MV-4-11 (cell line): Measurements from ENCODE around the gene RPS15A.

Source experiments
- DNase-seq: peaks from one replicate; lab custom pipeline; 2025; lab: John Stamatoyannopoulos, UW

Gene RPS15A

GRCh38 chr16:18789850-18790706 lies at the start of gene RPS15A:
Gene RPS15A (minus strand): TSS chr16:18790334. CDS start chr16:18789113, 1,221 bp downstream.
- DNase-seq: peak; percentile 94

- no peak for DNase-seq
Measured at GRCh38 chr16:18839555-18839954, 49.4 kb upstream of the RPS15A start.

- DNase-seq: no peak
Measured at GRCh38 chr16:18836702-18837101, 46.6 kb upstream of the RPS15A start.

GRCh38 chr16:18834864-18835263 lies 44.7 kb upstream of the RPS15A start:
- peak; percentile 35 for DNase-seq

- peak; percentile 8 for DNase-seq
Measured at GRCh38 chr16:18833707-18834505, 43.8 kb upstream of the RPS15A start.

GRCh38 chr16:18832613-18833012 lies 42.5 kb upstream of the RPS15A start:
- no peak for DNase-seq

GRCh38 chr16:18832006-18832405 lies 41.9 kb upstream of the RPS15A start:
- DNase-seq: no peak

- DNase-seq: peak; percentile 76
Measured at GRCh38 chr16:18829251-18829650, 39.1 kb upstream of the RPS15A start.

- no peak for DNase-seq
Measured at GRCh38 chr16:18827890-18828289, 37.8 kb upstream of the RPS15A start.

- DNase-seq: no peak
Measured at GRCh38 chr16:18816286-18816685, 26.2 kb upstream of the RPS15A start.

- no peak for DNase-seq
Measured at GRCh38 chr16:18811925-18812324, 21.8 kb upstream of the RPS15A start.

GRCh38 chr16:18809165-18809564 lies 19.0 kb upstream of the RPS15A start:
- no peak for DNase-seq

- no peak for DNase-seq
Measured at GRCh38 chr16:18805257-18805773, 15.2 kb upstream of the RPS15A start.

- DNase-seq: no peak
Measured at GRCh38 chr16:18804540-18804939, 14.4 kb upstream of the RPS15A start.

- peak; percentile 42 for DNase-seq
Measured at GRCh38 chr16:18803569-18804462, 13.7 kb upstream of the RPS15A start.

- no peak for DNase-seq
Measured at GRCh38 chr16:18802767-18803343, 12.7 kb upstream of the RPS15A start.

- peak; percentile 100 for DNase-seq
Measured at GRCh38 chr16:18801145-18801972, 11.2 kb upstream of the RPS15A start, which contains the start of gene ARL6IP1. Gene ARL6IP1 (minus strand): TSS chr16:18801549. CDS start chr16:18801466, 83 bp downstream.

- DNase-seq: no peak
Measured at GRCh38 chr16:18800775-18801144, 10.6 kb upstream of the RPS15A start.

- no peak for DNase-seq
Measured at GRCh38 chr16:18800293-18800692, 10.2 kb upstream of the RPS15A start.

- DNase-seq: no peak
Measured at GRCh38 chr16:18799500-18799899, 9.4 kb upstream of the RPS15A start.
